GM19023 (cell line): ENCODE results near the gene SERP2.

Source experiments
- ATAC-seq: cut with Tn5 transposase; IDR thresholded peaks from one replicate; pipeline ENCODE4 v1.9.1; 2021; ENCODE audit warnings: mild to moderate bottlenecking, moderate library complexity; ENCODE audit not compliant: unreplicated experiment

SERP2 gene

DNA sequence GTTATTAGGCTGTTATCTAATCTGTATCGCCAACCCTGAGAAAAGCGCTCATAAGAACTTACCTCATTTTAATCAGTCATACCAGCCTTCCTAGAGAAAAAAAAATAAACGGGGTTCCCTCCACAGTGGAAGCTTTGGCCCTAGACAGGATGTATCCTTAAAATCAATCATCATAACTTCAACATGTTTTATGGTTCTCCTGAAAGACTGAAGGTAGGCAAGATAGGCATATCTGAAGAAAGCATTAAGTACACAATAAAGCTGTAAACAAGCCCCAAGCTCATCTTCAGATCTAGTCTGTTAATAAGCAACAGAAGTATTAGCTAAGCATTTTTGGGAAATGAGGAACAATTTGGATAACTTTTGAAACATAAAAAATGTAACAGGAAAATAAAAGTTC is 18.7 kb upstream of the SERP2 start:
- ATAC-seq: no peak

DNA sequence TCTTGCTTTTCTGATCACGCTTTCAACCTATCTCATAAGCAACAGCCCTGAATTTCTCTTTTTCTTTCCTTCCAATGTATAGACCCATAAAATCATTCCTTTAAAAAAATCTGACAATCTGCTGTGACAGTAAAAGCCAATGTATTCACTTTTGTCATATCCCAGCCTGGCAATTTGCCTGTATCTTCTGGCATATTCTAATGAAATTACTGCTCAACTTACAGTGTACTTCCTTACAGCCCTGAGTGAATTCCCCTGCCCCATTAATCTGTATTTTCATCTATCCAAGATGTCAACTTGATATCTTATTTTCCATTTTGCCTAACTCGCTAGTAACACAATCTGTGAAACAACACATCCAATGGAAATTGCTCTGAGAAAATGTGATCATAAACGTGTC is 18.0 kb upstream of the SERP2 start:
- no peak for ATAC-seq

DNA sequence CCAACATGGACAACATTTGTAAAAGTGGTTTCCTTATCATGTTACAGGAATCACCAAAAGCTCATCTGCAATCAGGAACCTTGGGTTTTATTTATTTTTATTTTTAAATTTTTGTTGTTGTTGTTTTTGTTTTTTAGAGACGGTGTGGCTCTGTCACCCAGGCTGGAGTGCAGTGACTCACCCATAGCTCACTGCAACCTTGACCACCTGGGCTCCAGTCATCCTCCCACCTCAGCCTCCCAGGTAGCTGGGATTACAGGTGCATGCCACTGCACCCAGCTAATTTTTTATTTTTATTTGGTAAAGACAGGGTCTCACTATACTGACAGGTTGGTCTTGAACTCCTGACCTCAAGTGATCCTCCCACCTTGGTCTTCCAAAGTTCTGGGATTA is 13.6 kb upstream of the SERP2 start:
- ATAC-seq: no peak

DNA sequence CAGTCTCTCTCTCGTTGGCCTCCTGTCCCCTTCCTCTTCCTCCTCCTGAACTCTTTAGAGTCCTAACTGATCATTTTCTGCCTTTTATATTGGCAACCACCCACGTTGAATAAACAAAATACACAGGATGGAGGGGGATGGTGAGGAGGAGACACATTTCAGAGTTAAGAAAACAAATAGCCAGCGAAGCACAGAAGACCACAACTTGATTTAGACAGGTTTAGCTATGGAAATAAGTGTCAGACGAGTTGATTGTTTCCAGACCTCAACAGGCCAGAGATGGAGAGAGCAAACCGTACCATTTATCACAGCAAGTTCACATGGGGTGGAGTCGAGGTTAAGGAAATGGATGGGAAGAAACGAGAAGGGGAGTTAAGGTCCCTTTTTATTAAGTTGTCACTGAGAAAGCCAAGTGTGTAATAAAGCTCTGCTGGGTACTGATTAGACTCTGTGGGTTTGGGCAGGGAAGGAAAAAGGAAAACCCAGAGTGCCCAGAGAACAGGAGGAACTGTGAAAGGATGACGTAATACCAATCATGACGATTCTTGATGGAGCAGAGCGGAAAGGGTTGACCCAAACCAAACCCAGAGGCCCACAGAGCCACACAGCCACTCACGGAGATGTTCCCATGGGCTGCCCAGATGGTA is 11.1 kb upstream of the SERP2 start:
- no peak for ATAC-seq

DNA sequence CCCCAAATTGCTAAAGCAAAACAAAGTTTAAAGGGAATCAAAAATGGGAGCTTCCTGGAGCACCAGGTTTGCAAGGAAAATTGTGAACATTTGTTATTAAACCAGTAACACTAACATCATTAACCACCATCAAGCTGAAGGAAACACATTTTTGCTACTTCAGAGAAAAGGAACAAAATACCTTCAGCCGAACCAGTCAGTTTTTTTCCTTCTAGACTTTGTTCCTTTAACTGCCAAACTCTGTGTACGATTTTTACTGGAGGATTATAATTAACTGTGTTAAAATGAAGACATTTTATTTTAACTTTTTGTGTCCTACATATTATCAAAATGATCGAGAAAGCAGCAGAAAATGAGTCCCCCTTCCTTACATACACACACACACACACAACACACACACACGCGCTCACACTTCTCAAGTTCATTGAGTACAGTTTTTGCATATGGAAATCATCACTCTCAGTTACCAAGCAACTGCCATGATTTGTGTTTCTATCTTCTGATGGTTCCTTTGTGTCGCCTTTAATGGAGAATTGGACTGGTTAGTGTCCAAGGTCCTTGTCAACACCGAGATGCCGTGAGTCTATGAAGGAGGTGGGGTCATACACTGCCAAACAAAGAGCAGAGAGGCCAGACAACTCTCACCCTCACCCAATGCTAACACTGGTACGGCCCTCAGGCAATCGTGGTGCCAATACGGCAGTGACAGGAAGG is 9.8 kb upstream of the SERP2 start:
- no peak for ATAC-seq

DNA sequence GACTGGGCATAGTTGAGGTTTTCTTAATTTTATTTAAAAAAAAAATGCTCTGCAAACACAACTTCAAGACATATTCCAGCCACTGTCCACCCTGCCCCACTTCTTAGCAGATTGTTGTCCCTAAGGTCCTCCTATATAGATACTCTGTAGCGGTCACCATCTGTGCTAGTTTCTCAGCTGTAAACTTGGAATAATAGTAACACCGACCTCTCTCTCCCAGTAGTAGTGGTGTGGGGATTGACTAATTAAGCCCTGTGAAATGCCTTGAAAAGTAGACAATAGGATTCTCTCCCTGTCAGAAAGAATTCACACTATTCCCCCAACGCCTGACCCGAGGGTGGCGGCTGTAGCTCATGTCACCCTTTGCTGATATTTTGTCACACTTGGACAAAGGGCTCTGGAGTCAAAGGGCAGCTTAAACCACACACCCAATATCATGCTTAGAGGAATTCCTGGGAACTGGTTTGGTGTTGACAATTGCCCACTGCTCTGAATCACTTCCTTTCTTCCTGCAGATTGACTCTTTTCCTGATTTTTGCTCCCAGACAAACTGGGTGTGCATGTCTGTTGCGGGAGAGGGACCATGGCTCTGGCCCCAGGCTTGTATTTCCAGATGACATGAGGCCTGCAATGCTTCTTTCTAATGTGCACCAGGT is 9.2 kb upstream of the SERP2 start:
- ATAC-seq: no peak

DNA sequence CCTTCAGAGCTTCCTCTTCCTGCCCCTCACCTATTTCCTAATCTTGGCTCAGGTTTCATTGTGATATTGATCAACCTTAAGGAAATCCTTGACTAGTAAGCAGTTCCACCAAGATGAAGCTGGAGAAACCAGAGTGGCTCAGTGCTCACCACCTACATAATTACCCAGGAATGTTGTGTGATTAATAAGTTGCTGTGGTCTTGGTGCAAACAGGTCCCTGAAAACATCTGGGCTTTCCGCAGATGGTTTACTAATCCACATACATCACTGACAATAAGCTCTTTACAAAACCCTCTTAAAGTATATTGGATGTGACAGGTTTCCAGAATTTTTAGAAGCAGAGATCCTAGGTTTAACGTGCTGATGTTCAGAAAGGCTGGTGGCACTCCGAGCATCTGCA is 8.6 kb upstream of the SERP2 start:
- ATAC-seq: no peak

DNA sequence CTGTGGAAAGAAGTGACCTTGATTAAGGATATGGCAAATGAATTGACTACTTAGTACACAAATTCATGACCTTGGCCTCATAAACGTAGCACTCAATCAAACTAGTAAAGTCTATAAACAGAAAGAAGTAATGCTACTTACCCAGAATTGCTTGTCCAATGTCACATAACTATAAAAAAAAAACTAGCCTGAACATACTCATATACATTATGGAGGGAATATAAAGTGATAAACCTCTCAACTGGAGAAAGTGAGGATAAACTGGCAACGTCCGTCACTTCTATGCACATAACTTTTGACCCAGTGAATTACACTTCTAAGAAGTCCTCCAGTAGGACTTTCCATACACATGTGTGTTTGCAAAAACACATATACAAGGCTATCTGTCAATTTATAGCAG is 7.7 kb upstream of the SERP2 start:
- no peak for ATAC-seq

DNA sequence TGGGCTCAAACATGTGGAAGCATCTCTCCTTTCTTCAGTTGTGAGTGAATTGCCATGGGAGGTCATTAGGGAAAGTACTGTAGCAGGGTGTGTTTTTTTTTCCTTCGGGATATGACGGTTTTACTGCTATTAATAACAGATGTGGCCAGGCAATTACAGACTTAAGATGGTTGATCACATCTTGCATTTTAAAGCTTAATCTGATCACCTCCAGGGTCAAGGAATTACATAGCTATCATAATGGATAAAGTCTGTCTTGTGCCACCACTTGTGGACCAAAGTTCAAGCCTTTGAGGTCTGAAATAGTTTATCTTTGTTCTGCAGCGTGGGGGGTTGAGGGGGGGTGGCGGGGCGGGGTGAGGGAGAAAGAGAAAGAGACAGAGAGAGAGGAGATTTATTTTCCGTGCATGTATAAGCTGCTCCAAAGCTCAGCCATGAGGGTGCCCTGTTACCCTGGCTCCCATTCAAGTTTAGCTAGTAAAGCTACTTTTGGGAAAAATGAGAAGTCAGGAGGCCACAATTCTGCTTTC is 5.5 kb upstream of the SERP2 start:
- no peak for ATAC-seq

DNA sequence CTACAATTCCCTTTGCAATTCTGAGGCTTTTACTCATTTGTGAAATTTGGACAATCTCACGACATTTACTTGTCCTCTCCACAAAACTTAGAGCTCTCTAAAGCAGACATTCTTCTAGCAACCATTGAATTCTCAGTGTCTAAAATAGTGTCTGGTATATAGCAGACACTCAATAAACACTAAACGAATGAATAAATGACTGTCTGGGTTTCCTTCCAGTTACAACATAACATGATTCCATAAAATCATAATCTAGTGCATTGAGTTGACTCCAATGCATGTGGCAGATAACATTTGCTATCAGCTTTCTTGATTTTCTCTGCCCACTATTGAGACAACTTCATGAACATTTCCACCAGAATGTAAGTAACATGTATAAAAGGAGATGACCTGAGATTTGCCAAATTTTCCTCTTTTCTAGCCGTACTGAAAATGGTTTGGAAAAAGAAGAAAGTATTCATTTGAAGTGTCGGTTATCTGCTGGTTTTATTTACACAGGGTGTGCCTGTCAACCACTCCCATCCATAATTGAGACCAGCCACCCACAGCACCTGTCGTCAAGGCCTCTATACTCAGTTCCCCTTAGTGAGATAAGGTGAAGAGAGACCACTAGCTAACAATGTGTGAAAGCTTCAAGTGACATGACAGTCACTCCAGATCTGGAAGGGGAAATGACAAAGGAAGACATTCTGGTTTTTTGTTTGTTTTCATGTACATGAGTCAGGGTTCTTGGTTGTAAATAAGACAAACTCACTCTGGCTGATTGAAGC is 4.8 kb upstream of the SERP2 start:
- ATAC-seq: no peak

DNA sequence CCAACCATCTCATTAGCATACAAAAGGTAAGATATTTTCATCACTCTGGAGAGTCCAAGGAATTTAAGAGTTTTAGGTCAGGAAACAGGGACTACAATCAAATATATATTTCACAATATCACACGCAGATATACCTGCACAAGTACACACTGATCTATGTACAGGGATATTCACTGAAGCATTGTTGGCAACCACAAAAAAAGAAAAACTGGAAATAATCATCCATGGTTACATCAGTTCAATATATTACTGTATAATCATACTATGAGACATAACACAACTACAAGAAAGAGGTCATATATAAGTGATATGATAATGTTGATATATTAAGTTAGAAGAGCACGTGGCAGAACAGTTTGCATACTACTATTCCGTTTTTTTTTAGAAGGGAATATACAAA is 2.2 kb upstream of the SERP2 start:
- ATAC-seq: no peak

DNA sequence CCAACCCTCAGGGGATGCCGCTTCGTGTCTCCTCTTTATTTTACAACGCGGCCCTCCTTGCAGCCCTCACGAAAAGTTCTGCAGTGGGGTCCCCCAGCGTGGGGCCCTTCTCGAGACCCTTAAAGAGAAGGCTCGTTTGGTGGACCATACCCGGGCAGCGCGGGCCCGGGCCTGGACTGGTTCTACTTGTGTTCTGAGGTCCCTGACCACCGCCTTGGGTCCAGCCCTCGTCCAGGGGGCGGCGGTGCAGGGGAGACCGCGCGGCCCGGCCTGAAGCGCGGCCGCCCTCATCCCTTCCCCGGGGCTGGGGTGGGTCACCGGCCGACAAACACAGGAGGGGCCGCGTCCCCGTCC is 400 bp upstream of the SERP2 start:
- ATAC-seq: no peak

DNA sequence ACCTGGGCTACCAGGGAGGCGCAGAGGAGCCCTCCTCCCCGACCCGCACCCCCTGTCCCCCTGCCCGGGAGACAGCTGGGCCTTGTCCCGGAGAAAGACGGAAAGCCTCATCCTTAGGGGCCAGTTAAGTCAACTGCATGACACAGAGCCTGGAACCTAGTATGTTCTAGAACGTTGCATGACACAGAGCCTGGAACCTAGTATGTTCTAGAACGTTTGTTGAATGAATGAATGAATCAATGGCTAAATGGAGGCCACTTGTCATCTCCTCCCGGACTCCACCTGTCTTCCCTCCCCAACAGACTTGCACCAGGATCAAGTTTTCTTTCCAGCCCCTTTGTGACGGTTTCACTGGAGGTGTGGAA is 706 bp downstream of the SERP2 start:
- no peak for ATAC-seq

DNA sequence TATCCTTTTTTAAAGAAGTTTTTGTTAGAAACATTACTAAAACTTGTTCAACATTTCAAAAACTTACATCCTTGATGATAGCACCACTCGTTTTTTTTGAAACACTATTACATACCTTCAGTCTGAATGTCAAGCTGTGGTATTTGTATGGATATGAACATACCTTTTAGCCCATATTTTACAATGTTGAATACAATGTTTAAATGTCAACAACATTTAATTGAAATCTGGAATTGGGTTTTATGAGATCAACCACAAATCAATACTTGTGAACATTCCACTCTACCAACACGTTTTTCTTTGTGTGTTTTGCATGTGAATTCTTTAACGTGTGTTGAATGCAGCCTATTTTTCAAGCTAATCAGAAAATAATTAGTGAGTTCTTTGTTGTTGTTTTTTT is 4.7 kb downstream of the SERP2 start:
- ATAC-seq: no peak

DNA sequence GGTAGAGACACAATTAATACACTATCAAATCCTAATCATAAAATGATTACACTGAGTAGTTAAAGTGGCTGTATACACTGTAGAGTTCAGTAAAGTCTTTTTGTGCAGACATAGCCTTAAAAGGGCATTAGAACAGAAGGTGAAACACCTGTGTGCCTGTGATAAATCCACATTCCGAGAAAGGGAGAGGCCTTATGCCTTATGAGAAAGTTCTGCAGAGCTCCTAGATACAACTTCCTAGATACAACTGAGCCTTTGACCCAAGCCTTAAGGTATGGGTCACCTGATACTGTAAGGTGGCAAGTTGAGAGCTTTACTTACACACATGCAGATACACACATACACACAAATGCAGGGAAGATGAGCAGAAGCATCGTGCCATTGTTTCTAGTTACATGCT is 6.3 kb downstream of the SERP2 start:
- no peak for ATAC-seq

DNA sequence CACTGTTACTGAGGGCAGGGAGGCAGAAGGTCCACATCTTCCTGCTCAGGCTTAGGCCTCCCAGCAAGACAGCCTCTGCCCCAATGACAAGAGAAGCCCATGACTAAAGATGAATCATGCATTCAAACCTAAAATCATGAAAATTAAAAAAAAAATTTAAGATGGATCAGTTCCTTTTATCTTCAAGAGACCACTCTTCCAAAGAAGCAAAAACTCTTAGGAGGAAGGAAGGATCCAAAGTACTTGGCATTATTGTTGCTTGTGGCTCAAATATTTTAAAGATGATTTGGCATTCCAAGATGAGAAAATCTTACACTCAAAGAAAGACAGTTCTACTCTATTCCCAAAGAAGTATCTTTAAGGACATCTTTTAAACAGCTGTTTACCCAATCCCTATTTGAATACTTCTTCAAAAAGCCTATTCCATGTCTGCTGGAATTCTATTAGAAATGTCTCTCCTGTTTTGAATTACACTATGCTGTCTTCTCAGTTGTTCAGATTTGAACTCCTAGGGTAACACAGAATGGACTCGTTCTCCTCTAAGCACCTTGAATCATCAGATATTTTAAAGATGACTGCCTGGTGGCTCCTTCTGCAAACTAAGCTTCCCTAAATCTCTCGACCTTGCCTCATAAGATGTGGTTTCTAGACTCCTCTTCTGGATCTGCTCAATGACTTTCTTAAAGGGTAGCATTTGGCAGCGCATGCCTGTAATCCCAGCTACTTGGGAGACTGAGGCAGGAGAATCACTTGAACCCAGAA is 7.0 kb downstream of the SERP2 start:
- ATAC-seq: no peak

DNA sequence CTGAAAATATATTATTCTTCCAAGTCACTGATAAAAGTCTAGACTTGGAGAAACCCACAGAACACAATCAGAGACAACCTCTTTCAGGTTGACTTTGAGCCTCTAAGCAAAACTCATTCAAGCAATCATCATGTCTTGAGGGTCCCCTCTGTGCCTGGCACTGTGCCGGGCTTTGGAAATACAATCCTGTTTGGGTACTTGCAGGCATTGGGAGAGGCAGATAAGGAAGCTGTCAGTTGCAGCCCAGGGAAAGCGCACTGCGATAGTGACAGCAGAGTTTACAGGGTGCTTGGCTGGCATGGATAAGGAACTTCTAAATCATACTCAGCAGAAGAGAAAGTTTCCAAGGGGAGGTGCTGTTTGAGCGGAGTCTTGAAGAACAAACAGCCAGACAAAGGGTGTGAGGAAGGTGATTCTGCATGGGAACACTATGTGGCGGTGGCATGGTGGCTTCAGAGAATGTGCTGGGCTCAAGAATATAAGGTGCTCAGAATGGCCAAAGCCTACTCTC is 9.1 kb downstream of the SERP2 start:
- ATAC-seq: no peak

DNA sequence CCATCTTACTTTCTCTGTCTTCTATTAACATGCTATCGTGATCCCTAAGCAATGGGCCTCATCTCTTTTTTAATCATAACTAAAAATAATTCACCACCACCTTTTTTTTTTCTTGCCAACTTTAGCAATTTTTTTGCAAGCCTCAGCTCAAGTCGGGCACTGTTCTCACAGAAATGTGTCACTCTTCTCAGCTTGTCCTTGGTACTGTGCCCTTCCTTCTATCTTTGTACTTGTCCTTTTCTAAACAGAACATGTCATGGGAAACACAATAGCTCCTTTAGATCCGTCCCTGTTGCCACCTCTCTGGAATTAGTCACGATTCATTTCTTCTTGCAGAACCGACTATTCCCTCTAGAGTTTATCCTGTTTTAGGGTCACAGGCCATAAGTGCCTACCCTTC is 10.3 kb downstream of the SERP2 start:
- ATAC-seq: no peak

DNA sequence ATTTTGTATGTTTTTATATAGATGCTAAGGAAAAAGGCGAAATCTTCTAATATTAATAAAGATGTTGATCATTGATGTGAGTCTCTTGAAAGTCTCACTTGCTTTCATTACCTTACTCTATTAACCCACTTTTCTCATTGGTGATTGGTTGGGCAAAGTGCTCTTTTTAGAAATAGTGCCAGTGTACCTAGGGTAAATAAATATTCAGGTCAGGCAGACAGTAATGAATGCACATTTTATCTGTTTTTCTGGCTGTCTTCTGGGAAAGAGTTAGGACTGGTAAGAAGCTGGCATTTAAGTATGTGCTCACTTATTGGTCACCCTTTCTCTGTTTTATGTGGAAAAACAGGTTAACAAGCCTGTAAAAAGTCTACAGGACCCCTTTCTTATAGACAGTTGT is 11.2 kb downstream of the SERP2 start:
- no peak for ATAC-seq

DNA sequence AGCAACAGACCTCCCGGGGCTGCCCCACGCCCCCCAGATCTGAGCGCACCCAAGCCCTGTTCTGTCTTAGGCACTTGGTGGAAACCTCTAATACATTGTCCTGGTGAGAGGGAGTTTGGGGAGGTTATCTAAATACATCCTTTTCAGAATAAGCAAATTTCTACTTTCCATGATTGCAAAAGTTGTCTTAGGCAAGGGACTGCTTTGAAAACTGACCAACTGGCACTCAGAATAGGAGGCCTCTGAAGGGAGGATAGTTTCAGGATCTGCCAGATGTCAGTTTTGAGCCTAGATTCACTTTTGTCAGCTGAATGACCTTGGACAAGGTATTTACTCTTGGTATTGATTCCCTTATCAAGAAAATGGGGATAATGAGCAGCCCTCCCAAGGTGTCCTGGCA is 11.8 kb downstream of the SERP2 start:
- ATAC-seq: no peak

DNA sequence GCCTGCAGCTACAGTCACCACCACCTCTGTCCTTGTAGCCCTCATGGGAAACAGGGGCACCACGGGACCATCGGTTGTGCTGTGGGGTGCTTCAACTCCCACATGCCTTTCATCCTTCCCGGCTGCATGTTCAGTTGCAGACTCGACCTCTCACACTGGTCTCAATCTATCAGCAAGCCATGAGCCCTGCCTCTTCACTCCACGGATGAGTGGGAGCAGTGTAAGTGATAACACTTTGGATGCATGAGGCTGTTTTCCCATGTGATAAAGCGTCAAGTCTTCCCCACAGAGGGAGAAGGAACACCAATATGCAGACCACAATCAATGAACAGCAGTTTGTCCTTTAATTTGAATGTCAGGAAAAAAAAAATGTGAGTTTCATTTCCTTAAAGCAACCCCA is 12.2 kb downstream of the SERP2 start:
- no peak for ATAC-seq
